HL-60 (cell line): ENCODE results near the gene RFTN1.

Experiments used
- CTCF ChIP-seq: IDR thresholded peaks from one replicate; pipeline ENCODE4 v1.5.1; 2011; ENCODE audit warnings: low read length, control low read depth, inconsistent platforms; ENCODE audit not compliant: insufficient read depth
- GABPA ChIP-seq: IDR thresholded peaks from 2 replicates; pipeline ENCODE4 v1.6.1; 2012; ENCODE audit warnings: low read depth
- POLR2AphosphoS5 ChIP-seq: IDR thresholded peaks from 2 replicates; pipeline ENCODE4 v1.6.1; 2012; ENCODE audit warnings: low read depth

DNA sequence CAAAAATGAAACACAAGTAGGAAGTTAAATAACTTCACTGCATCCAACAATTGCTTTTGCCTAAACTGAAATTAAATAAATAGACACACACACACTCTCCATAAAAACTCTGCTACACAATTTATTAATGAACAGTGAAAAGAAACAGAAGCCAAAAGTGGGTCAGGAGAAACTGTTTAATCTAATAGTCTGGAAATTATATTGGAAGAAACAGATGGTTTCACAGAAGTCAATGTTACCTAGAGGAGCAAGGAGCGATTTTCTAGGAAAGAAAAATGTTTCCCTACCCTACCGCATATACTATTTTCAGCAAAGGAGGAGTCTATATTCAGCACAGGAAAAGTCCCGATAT, 32.0 kb downstream of the RFTN1 start:
- no peak for TF ChIP-seq CTCF
- TF ChIP-seq POLR2AphosphoS5: no peak
- TF ChIP-seq GABPA: no peak
